HG03565 (cell line): ENCODE results near the gene ERVK3-1.

Experiments
- ATAC-seq: cut with Tn5 transposase; IDR thresholded peaks from one replicate; pipeline ENCODE4 v1.9.1; 2021; ENCODE audit warnings: mild to moderate bottlenecking, moderate library complexity; ENCODE audit not compliant: unreplicated experiment

The ERVK3-1 gene

DNA sequence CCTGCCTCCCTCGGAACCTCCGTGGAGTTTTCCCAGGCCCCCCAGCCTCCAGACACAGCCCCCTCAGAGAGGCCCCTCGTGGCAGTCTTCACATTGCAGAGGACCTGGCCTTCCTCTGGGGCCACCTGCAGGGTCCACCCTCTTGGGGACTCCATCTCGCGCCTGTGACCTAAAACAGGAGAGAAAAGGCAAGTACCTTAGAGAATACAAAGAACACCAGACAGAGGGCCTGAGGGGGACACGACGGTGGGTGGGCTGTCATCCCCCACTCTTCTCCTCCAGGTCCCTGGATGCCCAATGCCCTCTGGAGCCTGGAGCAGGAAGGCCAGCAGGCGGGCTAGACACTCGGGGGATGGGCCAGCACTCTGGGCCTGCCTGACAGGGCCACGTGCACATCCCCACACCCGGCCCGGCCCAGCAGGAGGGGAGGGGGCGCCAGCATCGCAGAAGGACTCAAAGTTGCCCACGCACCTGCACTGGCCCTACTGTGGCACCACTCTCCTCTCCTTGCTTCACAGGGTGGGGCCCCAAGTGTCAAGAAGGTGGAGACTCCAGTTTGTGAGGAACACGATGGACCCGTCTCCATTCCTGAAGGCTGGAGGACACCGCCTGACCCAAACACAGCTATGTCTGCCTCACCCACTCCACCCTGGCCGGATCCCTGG is 52.4 kb downstream of the ERVK3-1 start:
- ATAC-seq = no peak

DNA sequence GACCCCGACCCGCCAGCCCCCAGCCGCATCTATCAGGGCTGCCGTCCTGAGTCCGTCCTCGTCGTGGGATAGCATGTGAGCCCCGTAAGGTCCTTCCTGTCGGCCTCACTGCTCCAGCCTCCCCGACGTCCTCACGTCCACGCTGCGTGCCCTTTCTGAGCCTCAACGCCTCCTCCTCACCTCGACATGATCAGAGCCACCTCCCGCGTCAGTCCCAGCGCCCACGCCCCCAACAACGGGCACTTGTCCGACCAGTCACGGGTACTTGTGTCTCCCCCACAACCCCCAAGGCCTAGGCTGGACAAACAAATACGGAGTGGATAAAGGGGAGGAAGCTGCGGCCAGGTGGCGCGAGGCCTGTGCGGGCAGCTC is 56.7 kb downstream of the ERVK3-1 start:
- peak; percentile 1 for ATAC-seq

DNA sequence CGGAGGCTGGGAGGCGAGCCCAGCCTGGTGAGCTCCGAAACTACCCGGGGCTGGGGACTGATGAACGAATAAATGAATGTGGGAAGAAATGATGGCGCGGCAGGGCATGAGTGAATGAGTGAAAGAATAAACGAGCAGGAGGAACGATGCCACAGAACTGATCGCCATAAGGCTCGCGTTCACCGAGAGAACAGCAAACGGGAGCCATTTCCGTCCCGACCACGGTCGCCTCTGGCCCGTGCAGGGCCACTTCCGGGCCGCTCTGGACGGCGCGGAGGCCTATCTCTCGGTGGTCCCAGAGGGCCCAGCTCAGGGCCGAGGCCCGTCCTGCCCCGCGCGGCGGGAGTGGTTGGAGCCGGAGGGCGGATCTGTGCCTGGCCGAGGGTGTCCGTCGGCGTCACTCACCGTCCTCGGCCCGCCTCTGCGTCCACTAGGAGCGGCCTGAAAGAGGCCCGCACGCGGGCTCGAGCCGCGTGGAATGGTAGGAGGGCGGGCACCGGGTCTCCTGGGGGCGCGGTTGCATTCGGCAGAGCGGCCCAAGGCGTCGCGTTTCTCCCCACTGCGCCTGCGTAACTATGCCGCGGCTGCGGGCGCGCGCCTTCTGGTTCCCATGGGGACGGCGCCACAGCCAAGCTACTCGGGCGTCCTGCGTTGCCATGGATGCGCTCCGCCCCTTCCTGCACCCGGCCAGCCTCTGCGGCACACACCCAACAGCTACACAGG is 57.3 kb downstream of the ERVK3-1 start, which contains the start of gene ZNF497:
ZNF497 (minus strand) TSS at position 480 of the 723 bp plus-strand sequence. CDS start 5,116 bp downstream, outside the sequence.
- peak; percentile 82 for ATAC-seq

DNA sequence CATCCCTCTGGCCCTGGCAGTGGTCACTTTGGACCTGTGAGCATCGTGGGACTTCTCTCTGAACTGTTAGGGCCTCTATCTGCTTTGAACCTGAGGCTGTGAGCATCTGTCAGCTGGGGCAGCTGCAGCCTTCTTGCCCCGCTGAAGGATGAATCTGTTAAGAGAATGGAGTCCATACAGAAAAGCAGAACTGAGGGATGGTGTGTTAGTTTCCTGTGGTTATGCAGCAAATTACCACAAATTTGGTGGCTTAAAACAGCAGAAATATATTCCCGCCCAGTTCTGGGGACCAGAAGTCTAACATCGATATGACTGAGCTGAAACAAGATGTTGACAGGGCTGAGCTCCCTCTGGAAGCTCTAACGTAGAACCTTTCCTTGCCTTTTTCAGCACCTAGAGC is 59.0 kb downstream of the ERVK3-1 start:
- ATAC-seq = no peak
